SH-SY5Y (cell line): ENCODE measurements around the gene GPR22.

Experiments used
- GATA2 ChIP-seq: IDR thresholded peaks from 2 replicates; pipeline ENCODE4 v1.6.1; 2011; ENCODE audit warnings: mild to moderate bottlenecking, low read depth, low read length
- GATA3 ChIP-seq: IDR thresholded peaks from 2 replicates; pipeline ENCODE4 v1.6.1; 2011; ENCODE audit warnings: low read depth, mild to moderate bottlenecking, low read length, moderate library complexity

GPR22 gene

DNA sequence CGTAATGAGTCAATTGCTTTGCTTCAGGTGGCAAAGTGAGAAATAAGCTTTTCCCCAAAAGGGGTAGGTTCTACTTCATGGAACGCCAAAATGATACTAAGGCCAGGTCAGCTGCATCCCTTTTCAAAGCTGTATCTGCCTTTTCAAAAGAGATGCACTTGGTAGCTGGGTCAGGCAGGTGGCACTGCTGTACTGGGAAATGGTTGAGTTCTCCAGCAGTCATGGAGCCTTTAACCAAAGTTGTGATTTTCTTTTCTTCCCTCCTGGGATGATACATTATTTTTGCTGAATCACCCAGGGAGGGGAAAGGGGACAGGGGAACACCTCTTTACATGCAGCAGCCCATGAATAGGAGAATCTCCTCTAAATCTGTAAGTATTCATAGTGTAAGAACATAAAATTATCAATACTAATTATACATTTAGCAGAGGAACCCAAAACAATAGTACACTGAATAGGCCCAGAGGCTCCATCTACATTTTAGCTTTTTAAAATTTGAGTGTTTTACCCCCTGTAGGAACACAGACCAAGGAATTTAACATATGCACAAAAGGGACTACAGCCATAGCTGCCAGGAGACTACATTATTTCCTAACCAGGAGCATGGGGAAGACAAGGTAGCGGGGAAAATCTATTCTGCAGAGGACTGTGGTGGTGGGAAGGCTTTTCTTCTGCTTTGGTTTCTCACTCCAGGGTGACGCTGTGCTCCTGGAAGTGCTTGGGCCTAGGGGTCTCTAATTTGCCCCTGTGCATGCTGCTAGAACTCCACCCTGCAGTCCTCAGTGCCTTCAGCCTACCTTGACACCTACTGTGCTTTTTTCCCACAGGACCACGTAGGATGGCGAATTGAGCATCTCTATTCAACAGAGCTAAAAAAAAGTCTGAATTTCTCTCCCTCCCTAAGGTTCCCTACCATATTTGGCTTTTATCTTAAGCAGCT lies 6.4 kb upstream of the GPR22 start:
- TF ChIP-seq GATA3, result no peak
- TF ChIP-seq GATA2, result no peak

DNA sequence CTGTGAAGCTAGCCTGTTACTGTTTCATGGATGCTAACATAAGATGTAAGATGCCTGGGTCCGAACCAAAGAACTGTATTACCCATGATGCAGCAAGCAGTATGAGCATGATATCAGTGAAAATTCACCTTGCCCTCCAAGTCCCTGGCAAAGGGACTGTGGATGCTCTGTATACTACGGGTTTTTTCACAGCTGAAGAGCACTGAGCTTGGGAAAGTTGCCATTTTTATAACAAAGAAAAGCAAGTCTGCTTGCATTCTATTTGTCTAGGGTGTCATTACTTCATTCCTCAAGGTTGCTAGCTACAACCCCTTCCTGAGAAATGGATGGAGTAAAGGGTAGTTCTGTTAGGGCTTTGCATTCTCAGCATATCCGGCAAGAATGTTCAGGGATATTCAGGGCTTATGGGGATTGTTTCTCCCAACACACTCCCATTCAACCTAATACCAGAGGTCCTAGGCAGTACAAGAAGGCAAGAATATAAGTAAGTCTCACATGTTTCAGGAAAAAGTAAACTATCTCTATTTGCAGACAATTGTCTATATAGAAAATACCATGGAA lies 5.1 kb upstream of the GPR22 start:
- no peak for TF ChIP-seq GATA2
- TF ChIP-seq GATA3, result no peak

- no peak for TF ChIP-seq GATA2
- TF ChIP-seq GATA3, result no peak
Observed at GRCh38 chr7:107467972-107468371, 1.9 kb upstream of the GPR22 start.

GRCh38 chr7:107468824-107469223 lies 1.0 kb upstream of the GPR22 start:
- no peak for TF ChIP-seq GATA3
- TF ChIP-seq GATA2, result no peak

- TF ChIP-seq GATA2 (no peak), GATA3 (no peak)
Observed at GRCh38 chr7:107471292-107472070, 1.6 kb downstream of the GPR22 start.

GRCh38 chr7:107472116-107472515 lies 2.3 kb downstream of the GPR22 start:
- no peak for TF ChIP-seq GATA3
- TF ChIP-seq GATA2, result no peak

- TF ChIP-seq GATA3 (no peak), GATA2 (no peak)
Observed at GRCh38 chr7:107474104-107474521, 4.3 kb downstream of the GPR22 start.

DNA sequence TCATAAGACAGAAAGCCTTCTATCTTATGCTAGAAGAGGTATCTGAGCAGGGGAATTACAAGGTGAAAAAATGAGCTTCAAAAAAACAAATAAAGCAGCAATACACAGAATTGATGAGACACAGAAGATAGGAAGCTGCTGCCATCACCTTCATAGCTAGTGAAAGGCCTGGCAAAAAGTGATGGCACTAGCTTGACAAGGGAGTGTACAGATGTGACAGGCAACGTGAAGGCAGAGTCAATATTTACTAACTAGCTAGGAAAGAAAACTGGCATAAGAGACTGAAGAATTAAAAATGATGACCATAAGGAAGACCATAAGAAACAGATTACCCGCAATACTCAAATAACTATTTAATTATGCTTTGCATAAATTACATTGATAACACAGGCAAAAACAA lies 9.4 kb downstream of the GPR22 start:
- no peak for TF ChIP-seq GATA3
- no peak for TF ChIP-seq GATA2

- TF ChIP-seq GATA2 (no peak), GATA3 (no peak)
Observed at GRCh38 chr7:107480932-107481331, 11.1 kb downstream of the GPR22 start.

- TF ChIP-seq GATA2 (no peak), GATA3 (no peak)
Observed at GRCh38 chr7:107482571-107482970, 12.7 kb downstream of the GPR22 start.

DNA sequence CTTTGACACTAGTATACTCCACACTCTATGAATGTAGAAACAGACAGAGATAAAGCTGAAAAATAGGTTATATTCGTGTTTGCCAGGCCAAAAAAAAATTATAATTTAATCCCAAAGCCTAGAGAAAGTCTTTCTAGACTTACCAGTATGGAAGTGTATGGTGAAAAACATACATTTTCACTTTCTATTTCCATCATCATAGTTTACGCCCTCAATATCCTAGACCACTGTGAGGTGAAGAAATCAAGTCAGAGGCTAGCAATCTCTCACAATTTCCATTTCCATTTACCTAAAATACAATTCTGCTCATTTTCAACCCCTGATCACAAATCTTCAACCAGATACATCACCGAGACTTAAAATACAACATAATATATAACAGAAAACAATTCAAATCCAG lies 16.2 kb downstream of the GPR22 start:
- TF ChIP-seq GATA3 (no peak), GATA2 (no peak)

GRCh38 chr7:107492875-107493274 lies 23.0 kb downstream of the GPR22 start:
- TF ChIP-seq GATA3 (no peak), GATA2 (no peak)

DNA sequence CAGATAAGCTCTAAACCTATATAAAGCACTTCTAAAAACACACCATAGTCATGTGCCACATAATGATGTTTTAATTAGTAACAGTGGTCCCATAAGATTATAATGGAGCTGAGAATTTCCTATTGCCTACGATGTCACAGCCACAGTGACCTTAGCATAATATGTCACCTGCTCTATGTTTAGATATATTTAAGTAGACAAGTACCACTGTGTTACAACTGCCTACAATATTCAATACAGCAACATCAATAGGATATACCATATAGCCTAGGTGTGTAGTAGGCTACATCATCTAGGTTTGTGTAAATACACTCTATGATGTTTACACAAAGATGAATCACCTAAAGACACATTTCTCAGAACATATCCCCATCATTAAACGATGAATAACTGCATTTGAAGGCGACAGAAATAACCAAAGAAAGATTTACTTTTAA lies 24.5 kb downstream of the GPR22 start:
- TF ChIP-seq GATA2, result no peak
- no peak for TF ChIP-seq GATA3

DNA sequence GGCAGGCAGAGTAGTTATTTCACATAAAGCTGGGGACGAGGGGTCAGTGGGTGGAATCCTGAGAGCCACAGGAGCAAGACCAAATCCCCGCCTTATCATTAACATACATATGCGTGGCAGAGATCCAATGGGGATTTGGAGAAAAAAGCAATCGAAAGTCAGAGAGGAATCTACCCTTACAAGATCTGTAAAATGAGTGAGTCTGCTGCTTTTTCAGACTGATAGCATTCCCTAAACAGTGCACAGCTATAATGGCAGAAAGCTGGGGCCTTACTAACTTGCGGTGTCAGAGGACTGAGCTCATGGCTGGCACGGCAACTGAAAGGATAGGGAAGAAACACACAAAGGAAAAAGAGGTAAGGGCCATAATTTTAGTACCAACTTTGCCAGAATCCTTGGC lies 25.0 kb downstream of the GPR22 start:
- no peak for TF ChIP-seq GATA3
- TF ChIP-seq GATA2, result no peak
